GM06990 (cell line): ENCODE data around the gene KIF2C.
"Not testable (repeated sequence)": the region's sequence is repeated elsewhere in the genome, so short reads cannot be mapped to it uniquely, and the experiment has no call there.

Source experiments
- DNase-seq: peaks from one replicate; pipeline ENCODE4 v3.0.0-alpha.2; 2011; ENCODE audit not compliant: insufficient read length; ENCODE audit errors: extremely low read depth
- H3K27me3 ChIP-seq: replicated peaks from 2 replicates; pipeline ENCODE4 v1.6.0; 2011; ENCODE audit warnings: low read length; ENCODE audit not compliant: control insufficient read depth, insufficient read depth
- H3K36me3 ChIP-seq: 2 replicates; pipeline ENCODE4 v1.5.1; 2011; ENCODE audit warnings: low read length; ENCODE audit not compliant: control insufficient read depth, insufficient read depth
- H3K4me3 ChIP-seq: replicated peaks from 2 replicates; pipeline ENCODE4 v1.5.1; 2011; ENCODE audit warnings: low read depth, mild to moderate bottlenecking, control low read depth, low read length
- CTCF ChIP-seq: IDR thresholded peaks from 2 replicates; pipeline ENCODE4 v1.5.1; 2011; ENCODE audit warnings: low read length, control low read depth, mild to moderate bottlenecking, inconsistent platforms; ENCODE audit not compliant: insufficient read depth, poor library complexity, severe bottlenecking

The KIF2C gene

GRCh38 chr1:44810101-44810761, 70.6 kb downstream of the KIF2C start:
- H3K36me3 ChIP-seq, result peaks cover 9% of the 10 kb centered on the region
- no peak for TF ChIP-seq CTCF
- H3K27me3 ChIP-seq, result no peaks in the 10 kb centered on the region
- DNase-seq, result no peak
- H3K4me3 ChIP-seq, result no peak overlapping the region

DNA sequence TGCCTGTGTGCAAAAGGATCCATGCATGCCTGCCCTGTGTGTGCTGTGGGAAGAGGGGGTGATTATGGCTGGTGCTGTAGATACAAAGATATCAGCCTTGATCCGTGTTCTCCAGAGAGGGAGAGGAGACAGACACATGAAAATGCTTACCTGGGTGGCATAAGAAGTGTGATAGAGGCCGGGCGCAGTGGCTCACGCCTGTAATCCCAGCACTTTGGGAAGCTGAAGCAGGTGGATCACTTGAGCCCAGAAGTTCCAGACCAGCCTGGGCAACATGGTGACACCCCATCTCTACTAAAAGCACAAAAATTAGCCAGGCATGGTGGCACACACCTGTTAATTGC, 71.1 kb downstream of the KIF2C start:
- H3K4me3 ChIP-seq, H3K27me3 ChIP-seq, DNase-seq, H3K36me3 ChIP-seq: not testable (repeated sequence)

GRCh38 chr1:44811234-44811633, 71.6 kb downstream of the KIF2C start:
- no peak for DNase-seq
- Histone ChIP-seq H3K4me3 (no peak overlapping the region), H3K36me3 (peaks cover 7% of the 10 kb centered on the region), H3K27me3 (no peaks in the 10 kb centered on the region)
- TF ChIP-seq CTCF, result no peak

DNA sequence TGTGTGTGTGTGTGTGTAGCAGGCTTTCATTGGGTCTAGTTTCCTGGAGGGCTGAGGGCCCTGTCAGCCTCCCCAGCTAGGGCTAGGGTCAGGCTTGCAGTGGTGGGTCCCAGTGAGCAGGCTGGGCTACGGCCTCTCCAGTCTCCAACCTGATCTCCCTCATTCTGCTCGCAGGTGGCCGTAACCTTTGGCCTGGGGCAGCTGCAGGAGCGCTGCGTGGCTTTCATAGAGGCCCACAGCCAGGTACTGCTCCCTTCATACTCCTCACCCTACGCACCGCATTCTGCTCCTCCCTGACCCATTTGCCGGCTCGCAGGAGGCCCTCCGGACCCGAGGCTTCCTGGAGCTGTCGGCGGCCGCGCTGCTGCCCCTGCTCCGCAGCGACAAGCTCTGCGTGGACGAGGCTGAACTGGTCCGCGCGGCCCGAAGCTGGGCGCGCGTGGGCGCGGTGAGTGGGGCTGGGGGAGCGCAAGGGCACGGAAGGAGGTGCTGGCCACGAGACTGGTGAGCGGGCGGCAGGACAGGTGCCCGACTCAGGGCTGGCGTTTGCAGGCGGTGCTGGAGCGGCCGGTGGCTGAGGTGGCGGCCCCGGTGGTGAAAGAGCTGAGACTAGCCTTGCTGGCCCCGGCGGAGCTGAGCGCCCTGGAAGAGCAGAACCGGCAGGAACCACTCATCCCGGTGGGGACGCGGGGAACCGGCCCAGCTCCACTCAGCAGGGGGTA, 73.3 kb downstream of the KIF2C start:
- Histone ChIP-seq H3K36me3 (no peaks in the 10 kb centered on the region), H3K4me3 (no peak overlapping the region; the same call in 1 of the 2 replicates), H3K27me3 (no peaks in the 10 kb centered on the region)
- TF ChIP-seq CTCF, result no peak
- no peak for DNase-seq

DNA sequence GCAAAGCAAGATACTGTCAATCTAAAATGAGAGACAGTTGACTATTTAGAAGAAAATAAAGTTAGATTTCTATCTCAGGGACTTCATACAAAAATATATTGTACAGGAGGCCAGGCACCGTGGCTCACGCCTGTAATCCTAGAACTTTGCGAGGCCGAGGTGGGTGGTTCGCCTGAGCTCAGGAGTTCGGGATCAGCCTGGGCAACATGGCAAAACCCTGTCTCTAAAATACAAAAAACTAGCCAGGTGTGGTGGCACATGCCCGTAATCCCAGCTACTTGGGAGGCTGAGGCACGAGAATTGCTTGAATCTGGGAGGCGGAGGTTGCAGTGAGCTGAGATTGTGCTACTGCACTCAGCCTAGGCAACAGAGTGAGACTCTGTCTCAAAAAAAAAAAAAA, 76.3 kb downstream of the KIF2C start:
- not testable (repeated sequence) for H3K27me3 ChIP-seq, H3K4me3 ChIP-seq, DNase-seq, H3K36me3 ChIP-seq

- no peaks in the 10 kb centered on the region for H3K36me3 ChIP-seq
- DNase-seq, result no peak
- no peak for TF ChIP-seq CTCF
- no peaks in the 10 kb centered on the region for H3K27me3 ChIP-seq
- no peak overlapping the region for H3K4me3 ChIP-seq
Observed at GRCh38 chr1:44817307-44817706, 77.7 kb downstream of the KIF2C start.
